GM18505 (cell line): ENCODE data around the gene ASXL2.

Experiments used
- ATAC-seq: cut with Tn5 transposase; IDR thresholded peaks from one replicate; pipeline ENCODE4 v1.9.1; 2021; ENCODE audit not compliant: unreplicated experiment
- POLR2A ChIP-seq: IDR thresholded peaks from 4 replicates; pipeline ENCODE4 v1.6.1; 2011; ENCODE audit warnings: borderline replicate concordance; ENCODE audit not compliant: insufficient read depth, insufficient read length; ENCODE audit errors: extremely low read depth

ASXL2 gene

GRCh38 chr2:25684577-25685473 lies 193.5 kb downstream of the ASXL2 start:
- no peak for TF ChIP-seq POLR2A
- no peak for ATAC-seq
